ENCODE data around the gene FCAMR. TPM values are rescaled to one million over a fixed set of nuclear protein-coding genes. Genes with fewer than 3 reads are reported as not detected.

Gene FCAMR
- total RNA-seq, 2 donors from 2014 or later: 0.56 to 4.5 TPM

DNA sequence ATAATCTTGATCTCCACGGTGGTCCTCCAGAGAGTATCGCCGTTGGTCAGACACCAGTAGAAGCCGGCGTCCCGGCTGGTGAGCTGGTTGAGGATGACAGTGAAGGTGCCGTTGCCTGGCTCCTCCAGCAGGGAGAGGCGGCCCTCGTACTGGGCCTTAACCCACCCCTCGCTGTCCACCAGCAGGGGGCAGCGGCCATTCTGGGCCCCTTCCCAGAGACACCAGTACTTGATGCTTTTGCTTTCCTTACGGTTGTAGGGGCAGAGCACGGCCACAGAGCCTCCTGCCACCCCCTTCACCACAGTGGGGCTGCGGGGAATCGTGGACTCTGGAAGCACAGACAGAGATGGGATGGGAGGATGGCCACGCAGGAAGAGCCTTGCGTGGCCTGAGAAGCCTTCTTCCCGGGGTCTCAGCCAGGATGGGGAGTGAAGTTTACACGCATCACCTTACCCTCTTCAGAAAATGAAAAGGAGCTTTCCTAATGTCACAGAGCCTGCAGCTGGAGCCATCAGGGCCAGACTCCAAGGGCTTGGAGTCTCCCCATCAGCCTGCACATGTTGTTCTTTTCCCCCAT is 34.7 kb downstream of the FCAMR start:
- no peak for DNase-seq
- Histone ChIP-seq H3K36me3 (peaks cover 12% of the 10 kb centered on the region), H3K9me3 (no peaks in the 10 kb centered on the region), H3K4me3 (no peak overlapping the region), H3K27ac (peak overlapping the region; percentile 28), H3K27me3 (no peaks in the 10 kb centered on the region), H3K9ac (ENCODE audit: low read depth in 2 of 2, low read length in 2 of 2) (peak overlapping the region in 1 of 2 donors; percentile 82), H3K4me1 (no peaks in the 10 kb centered on the region)
- TF ChIP-seq, protein P1, sequence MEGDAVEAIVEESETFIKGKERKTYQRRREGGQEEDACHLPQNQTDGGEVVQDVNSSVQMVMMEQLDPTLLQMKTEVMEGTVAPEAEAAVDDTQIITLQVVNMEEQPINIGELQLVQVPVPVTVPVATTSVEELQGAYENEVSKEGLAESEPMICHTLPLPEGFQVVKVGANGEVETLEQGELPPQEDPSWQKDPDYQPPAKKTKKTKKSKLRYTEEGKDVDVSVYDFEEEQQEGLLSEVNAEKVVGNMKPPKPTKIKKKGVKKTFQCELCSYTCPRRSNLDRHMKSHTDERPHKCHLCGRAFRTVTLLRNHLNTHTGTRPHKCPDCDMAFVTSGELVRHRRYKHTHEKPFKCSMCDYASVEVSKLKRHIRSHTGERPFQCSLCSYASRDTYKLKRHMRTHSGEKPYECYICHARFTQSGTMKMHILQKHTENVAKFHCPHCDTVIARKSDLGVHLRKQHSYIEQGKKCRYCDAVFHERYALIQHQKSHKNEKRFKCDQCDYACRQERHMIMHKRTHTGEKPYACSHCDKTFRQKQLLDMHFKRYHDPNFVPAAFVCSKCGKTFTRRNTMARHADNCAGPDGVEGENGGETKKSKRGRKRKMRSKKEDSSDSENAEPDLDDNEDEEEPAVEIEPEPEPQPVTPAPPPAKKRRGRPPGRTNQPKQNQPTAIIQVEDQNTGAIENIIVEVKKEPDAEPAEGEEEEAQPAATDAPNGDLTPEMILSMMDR (IDR thresholded peaks at IDR 0.05): peak; percentile 36
- intact Hi-C loops (cut with DNase I): no loop called here

DNA sequence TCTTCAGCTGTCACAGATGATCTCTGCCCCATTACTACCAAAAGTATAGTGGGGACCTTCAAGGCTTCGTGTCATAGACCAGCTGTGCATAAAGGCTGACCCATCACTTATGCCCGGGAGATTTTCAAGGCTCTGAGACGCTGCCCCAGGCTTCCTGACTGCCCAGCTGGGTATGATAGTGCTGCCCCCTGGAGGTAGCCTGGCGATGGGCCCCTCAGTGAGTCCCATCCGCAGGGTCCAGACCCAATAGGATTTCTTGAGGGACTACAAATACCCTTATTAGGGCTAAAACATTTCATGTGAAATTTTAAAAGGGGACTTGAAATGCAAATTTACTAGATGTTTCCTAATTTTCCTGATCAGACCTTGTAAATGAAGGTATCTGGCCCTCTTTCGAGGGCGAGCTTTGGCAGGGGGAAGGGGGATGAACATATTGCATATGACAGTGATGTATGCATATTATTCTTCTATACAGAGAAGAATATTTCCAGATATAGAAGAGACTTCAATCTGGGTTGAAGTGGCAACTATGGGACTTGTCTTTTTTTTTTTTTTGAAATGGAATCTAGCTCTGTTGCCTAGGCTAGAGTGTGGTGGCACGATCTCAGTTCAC is 36.8 kb downstream of the FCAMR start:
- no peak overlapping the region for H3K4me3 ChIP-seq
- intact Hi-C loops (cut with DNase I): no loop called here
- no peaks in the 10 kb centered on the region for H3K9me3 ChIP-seq
- TF ChIP-seq, protein P1 (IDR thresholded peaks at IDR 0.05): peak; percentile 75
- H3K9ac ChIP-seq (ENCODE audit: low read depth in 2 of 2, low read length in 2 of 2): peak overlapping the region in 1 of 2 donors; percentile 21
- no peak for DNase-seq
- H3K27me3 ChIP-seq: no peaks in the 10 kb centered on the region
- H3K27ac ChIP-seq: no peak overlapping the region
- no peaks in the 10 kb centered on the region for H3K4me1 ChIP-seq
- peaks cover 12% of the 10 kb centered on the region for H3K36me3 ChIP-seq

DNA sequence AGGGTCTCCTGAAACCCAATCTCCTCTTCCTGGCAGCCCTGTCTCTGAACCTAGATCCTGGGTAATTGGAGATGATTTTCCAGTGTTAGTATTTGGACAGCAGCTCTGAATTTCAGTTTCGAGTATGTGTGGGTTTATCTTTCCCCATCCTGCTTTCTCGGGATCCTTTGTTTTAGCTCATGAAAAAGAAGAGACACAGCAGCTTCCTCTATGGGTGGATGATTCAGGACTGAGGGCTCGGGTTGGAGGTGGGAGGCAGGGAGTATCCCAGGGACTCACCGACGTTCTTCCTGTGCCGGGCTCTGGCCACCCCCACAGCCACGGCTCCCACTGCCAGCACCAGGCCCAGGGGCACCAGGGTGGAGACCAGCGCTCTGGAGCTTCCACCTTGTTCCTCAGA is 38.1 kb downstream of the FCAMR start:
- Histone ChIP-seq H3K4me1 (no peaks in the 10 kb centered on the region), H3K36me3 (peaks cover 12% of the 10 kb centered on the region), H3K9me3 (no peaks in the 10 kb centered on the region), H3K4me3 (no peak overlapping the region), H3K27me3 (no peaks in the 10 kb centered on the region), H3K9ac (ENCODE audit: low read depth in 2 of 2, low read length in 2 of 2) (peak overlapping the region; percentile 27 to 38), H3K27ac (no peak overlapping the region)
- DNase-seq: no peak
- intact Hi-C loops (cut with DNase I): no loop called here
- TF ChIP-seq, protein P1 (IDR thresholded peaks at IDR 0.05): no peak

DNA sequence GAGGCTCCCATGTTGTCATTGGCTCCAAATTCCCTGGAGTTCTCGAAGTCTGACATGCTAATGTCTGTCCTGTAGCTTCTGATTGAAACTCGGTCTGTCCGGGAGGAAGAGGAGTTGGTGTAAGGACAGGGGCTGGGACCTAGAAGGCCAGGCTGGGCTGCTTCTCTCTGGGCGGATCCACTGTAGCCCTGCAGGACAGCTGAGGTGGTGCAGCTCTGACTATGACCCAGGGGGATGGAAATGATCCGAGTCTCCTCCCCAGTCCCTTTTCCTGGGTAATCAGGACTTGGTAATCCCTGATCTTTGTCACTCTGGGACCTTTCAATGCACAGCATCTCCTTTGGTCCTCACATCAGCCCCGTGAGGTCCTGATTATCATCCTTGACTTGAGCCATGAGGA is 38.6 kb downstream of the FCAMR start:
- no peaks in the 10 kb centered on the region for H3K27me3 ChIP-seq
- H3K9ac ChIP-seq (ENCODE audit: low read depth in 2 of 2, low read length in 2 of 2): peak overlapping the region in 1 of 2 donors; percentile 38
- intact Hi-C loops (cut with DNase I): no loop called here
- no peaks in the 10 kb centered on the region for H3K4me1 ChIP-seq
- H3K36me3 ChIP-seq: peaks cover 12% of the 10 kb centered on the region
- H3K9me3 ChIP-seq: no peaks in the 10 kb centered on the region
- no peak overlapping the region for H3K4me3 ChIP-seq
- TF ChIP-seq, protein P1 (IDR thresholded peaks at IDR 0.05): no peak
- DNase-seq: no peak
- peak overlapping the region; percentile 19 for H3K27ac ChIP-seq

DNA sequence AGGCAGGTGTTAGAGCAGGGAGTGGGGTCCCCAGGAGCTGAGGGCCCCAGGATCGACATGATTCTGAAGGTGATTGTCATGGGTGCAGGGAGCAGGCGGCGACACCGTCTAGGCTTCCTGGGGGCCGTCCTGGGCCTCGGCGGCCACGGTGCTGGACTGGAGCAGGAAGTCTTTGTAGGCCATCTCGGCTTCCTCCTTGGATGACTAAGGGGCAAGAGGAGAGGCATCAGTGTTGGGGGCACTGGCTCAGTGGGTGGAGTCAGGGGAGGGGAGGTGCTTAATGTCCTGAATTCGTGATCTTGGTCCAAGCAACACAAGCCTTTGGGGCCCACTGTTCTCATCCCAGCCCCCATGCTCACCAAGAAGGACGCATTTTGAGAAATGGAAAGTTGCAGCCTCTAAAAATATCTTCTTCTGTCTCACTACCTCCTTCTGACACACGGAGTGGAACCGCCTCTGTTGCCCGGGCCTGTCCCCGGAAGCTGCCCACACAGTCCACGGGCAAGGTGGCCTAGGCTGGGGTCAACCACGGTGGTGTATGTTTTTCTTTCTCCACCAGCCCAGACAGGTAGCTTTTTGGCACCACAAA is 40.0 kb downstream of the FCAMR start:
- intact Hi-C loops (cut with DNase I): no loop called here
- Histone ChIP-seq H3K4me1 (peaks cover 5% of the 10 kb centered on the region), H3K27ac (peak overlapping the region; percentile 19), H3K9me3 (no peaks in the 10 kb centered on the region), H3K27me3 (no peaks in the 10 kb centered on the region), H3K36me3 (peaks cover 12% of the 10 kb centered on the region), H3K4me3 (no peak overlapping the region), H3K9ac (ENCODE audit: low read depth in 2 of 2, low read length in 2 of 2) (peak overlapping the region in 1 of 2 donors; percentile 64)
- TF ChIP-seq, protein P1 (IDR thresholded peaks at IDR 0.05): no peak
- no peak for DNase-seq

Measured in colonic mucosa (tissue), 4 donors.